ENCODE data around the gene PPP1R1C.

DNA sequence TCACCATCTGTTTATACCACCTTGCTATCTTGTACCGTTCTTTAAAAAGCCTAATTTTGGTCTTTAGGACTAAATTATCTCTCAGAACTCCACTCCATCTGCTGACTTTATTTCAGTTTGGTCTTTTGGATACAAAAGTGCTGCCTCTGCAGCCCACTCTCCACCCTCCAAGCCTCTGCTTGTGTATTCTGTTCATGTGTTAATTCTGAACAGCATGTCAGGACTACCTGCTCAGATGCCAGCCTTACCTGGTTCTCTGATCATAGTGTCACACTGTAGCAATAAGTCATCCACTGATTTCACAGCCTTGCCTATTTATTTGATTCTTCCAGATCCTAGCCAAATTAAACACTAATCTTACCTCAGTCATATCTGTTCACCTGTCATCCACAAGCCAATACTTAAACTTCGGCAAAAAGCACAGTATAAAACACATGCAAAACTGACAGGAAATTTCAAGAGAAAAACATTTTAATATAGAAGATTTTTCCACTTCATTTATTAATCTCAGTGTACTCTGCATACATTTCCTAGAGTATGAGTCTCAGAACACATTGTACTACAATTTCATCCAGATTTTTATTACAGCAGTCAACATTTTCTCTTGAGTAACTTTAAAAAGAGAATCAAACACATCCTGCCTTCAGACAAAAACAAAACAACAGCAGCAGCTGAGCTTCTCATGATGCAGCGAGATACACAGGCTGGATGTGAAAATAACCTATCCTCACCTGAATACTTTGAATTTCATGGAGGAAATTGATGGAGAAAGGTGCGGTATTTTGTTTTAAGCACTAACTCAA is 64.9 kb downstream of the PPP1R1C start:
- TF ChIP-seq CTCF (IDR thresholded peaks at IDR 0.05) (no peak), AFF4 (CRISPR knock-in tag; IDR thresholded peaks at IDR 0.05; ENCODE audit: borderline replicate concordance) (no peak)
- TF ChIP-seq, protein P1, sequence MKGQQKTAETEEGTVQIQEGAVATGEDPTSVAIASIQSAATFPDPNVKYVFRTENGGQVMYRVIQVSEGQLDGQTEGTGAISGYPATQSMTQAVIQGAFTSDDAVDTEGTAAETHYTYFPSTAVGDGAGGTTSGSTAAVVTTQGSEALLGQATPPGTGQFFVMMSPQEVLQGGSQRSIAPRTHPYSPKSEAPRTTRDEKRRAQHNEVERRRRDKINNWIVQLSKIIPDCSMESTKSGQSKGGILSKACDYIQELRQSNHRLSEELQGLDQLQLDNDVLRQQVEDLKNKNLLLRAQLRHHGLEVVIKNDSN (CRISPR knock-in tag; IDR thresholded peaks at IDR 0.05) = no peak
- TF ChIP-seq, protein P2, sequence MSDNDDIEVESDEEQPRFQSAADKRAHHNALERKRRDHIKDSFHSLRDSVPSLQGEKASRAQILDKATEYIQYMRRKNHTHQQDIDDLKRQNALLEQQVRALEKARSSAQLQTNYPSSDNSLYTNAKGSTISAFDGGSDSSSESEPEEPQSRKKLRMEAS (CRISPR knock-in tag; IDR thresholded peaks at IDR 0.05) = no peak
